GM12878 (cell line): ENCODE data around the gene AKAP12. TPM values are rescaled to one million over a fixed set of nuclear protein-coding genes. Genes with fewer than 3 reads are reported as not detected.
A peak's percentile ranks its signal among the peaks of the same experiment; 100 is the strongest.

Experiments
- ATAC-seq: fragments of 200-7000 bp; cut with Tn5 transposase; 3 replicates; pipeline ENCODE4 v1.9.1; 2020; ENCODE audit warnings: mild to moderate bottlenecking, moderate library complexity
- BruUV-seq: library from RNA; stranded (reverse); fragments of 400-500 nt; replicated peaks from 2 replicates; lab custom pipeline; 2021; lab: Mats Ljungman, UMichigan
- CTCF ChIA-PET: fragments of 300-600 bp; sonication (Branson Sonifier 250); formaldehyde crosslinking; extraction: SDS; loops from one replicate; lab custom pipeline; 2021; ENCODE audit warnings: inconsistent platforms; lab: Yijun Ruan, JAX
- POLR2A ChIA-PET: fragments of 350-600 bp; formaldehyde crosslinking; extraction: SDS; loops from one replicate; lab custom pipeline; 2021; ENCODE audit warnings: inconsistent platforms; lab: Charles Lee
- RAD21 ChIA-PET: fragments of 300-600 bp; sonication (Branson Sonifier 250); formaldehyde crosslinking; loops from one replicate; lab custom pipeline; 2023; ENCODE audit warnings: antibody characterized with exemption; ENCODE audit not compliant: unreplicated experiment; lab: Charles Lee
- SMC1A ChIA-PET: fragments of 300-600 bp; sonication (Branson Sonifier 250); formaldehyde crosslinking; loops from one replicate; lab custom pipeline; 2023; ENCODE audit not compliant: unreplicated experiment, uncharacterized antibody; lab: Charles Lee
- DNase-seq: peaks from one replicate; pipeline ENCODE4 v3.0.0-alpha.2; 2011; ENCODE audit warnings: low read depth, low spot score
- FAIRE-seq: peaks from 3 replicates; lab custom pipeline; 2011; peaks lifted over from hg19 to GRCh38; lab: Jason Lieb, UNC
- H2AFZ ChIP-seq: 2 replicates; pipeline ENCODE4 v1.6.0; 2011; ENCODE audit warnings: low read depth, low read length, control low read depth; ENCODE audit not compliant: control insufficient read depth
- H3K27ac ChIP-seq: 2 replicates; pipeline ENCODE4 v1.5.1; 2011; ENCODE audit warnings: control low read depth; ENCODE audit not compliant: control insufficient read depth, insufficient read depth
- H3K27me3 ChIP-seq, 2 experiments: replicated peaks in 1 of 2; 2 replicates each; pipeline versions ENCODE4 v1.6.0 to v1.6.1; 2011; ENCODE audit warnings: low read length in 1 of 2; ENCODE audit not compliant: control insufficient read depth in 2 of 2, insufficient read depth in 2 of 2
- H3K36me3 ChIP-seq, 2 experiments: 2 replicates each; pipeline ENCODE4 v1.5.1; 2011; ENCODE audit warnings: low read length in 1 of 2; ENCODE audit not compliant: control insufficient read depth in 2 of 2, insufficient read depth in 2 of 2
- H3K4me1 ChIP-seq: 2 replicates; pipeline ENCODE4 v1.6.1; 2011; ENCODE audit warnings: mild to moderate bottlenecking, low read length, moderate library complexity, mixed read lengths; ENCODE audit not compliant: control insufficient read depth, insufficient read depth
- H3K4me2 ChIP-seq: 2 replicates; pipeline ENCODE4 v1.6.0; 2011; ENCODE audit warnings: control low read depth; ENCODE audit not compliant: control insufficient read depth, insufficient read depth
- H3K4me3 ChIP-seq: fragments of 200-600 bp; sonication (generic); 2 replicates; pipeline ENCODE4 v1.5.1; 2016
- H3K79me2 ChIP-seq: 2 replicates; pipeline ENCODE4 v1.6.0; 2011; ENCODE audit warnings: low read length; ENCODE audit not compliant: control insufficient read depth, insufficient read depth
- H3K9ac ChIP-seq: 2 replicates; pipeline ENCODE4 v1.8.0; 2011; ENCODE audit warnings: low read length, control low read depth, mixed read lengths; ENCODE audit not compliant: control insufficient read depth, insufficient read depth
- H3K9me3 ChIP-seq: replicated peaks from 3 replicates; pipeline ENCODE4 v1.5.1; 2011; ENCODE audit warnings: mild to moderate bottlenecking, low read length; ENCODE audit not compliant: control insufficient read depth, insufficient read depth
- H4K20me1 ChIP-seq: 2 replicates; pipeline ENCODE4 v1.6.0; 2011; ENCODE audit not compliant: control insufficient read depth, insufficient read depth
- JUNB ChIP-seq: IDR thresholded peaks from 2 replicates; pipeline ENCODE4 v1.6.1; 2016; ENCODE audit warnings: antibody characterized with exemption, mild to moderate bottlenecking
- MLLT1 ChIP-seq: fragments of 450-650 bp; IDR thresholded peaks from 2 replicates; pipeline ENCODE4 v1.6.1; 2016; ENCODE audit warnings: mild to moderate bottlenecking
- PAX5 ChIP-seq: IDR thresholded peaks from 2 replicates; pipeline ENCODE4 v1.6.1; 2011; ENCODE audit warnings: low read depth, low read length, borderline replicate concordance
- WGBS: methylation state at CpG from one replicate; pipeline ENCODE4 v1.1.6; 2016; ENCODE audit warnings: low lambda C conversion rate; ENCODE audit not compliant: insufficient replicate concordance, insufficient coverage; ENCODE audit errors: missing lambda C conversion rate; 5-methylcytosine and 5-hydroxymethylcytosine counted together
- in situ Hi-C: fragments of 300-500 bp; cut with MboI; formaldehyde crosslinking; loops from 9 replicates; pipeline ENCODE4 v1.14.3; 2018; ENCODE audit warnings: mixed read lengths
- intact Hi-C: fragments of 100-400 bp; cut with micrococcal nuclease; formaldehyde crosslinking; loops from one replicate; pipeline ENCODE4 v1.14.2; 2022; ENCODE audit not compliant: unreplicated experiment
- polyA plus RNA-seq, 11 experiments: library from polyadenylated mRNA; depleted of rRNA in 4 of 11; unstranded in 6 of 11; stranded (reverse) in 5 of 11; fragments of >200 nt; fragmentation: Nextera tagmentation in 4 of 11; fragmentation: Illumina TruSeq in 1 of 11; extraction: Ambion mirVana in 4 of 11; extraction: Trizol in 1 of 11; gene quantifications; 1 replicate in 1 of 11; 2 replicates in 10 of 11; pipeline versions ENCODE4 v1.2.1 to v1.2.3, GENCODE V29; 2011 to 2016; ENCODE audit warnings: inconsistent platforms in 2 of 11, missing spikeins in 2 of 11, low read depth in 1 of 11
- total RNA-seq, 4 experiments: library from RNA; depleted of rRNA in 3 of 4; stranded (reverse); fragments of >200 nt in 3 of 4; fragmentation: Illumina TruSeq in 1 of 4; extraction: Trizol in 1 of 4; gene quantifications; 2 replicates each; pipeline versions ENCODE4 v1.2.1 to v1.2.3, GENCODE V29; 2013 to 2021

The AKAP12 gene
- total and polyA plus RNA-seq, 10 of the 15 experiments (the other 5 are each of a cell fraction or from before 2014, with no cell fraction given), result under 0.01 to 0.72 (median 0.06) TPM; not detected in 4

- CTCF ChIA-PET, result interaction anchor here (1.1 kb wide), 2 partner anchors 9 to 17 kb away, joined by 3 read pairs; no protein-coding TSS in a partner anchor
- no peak for DNase-seq
- ATAC-seq, result no peak
- in situ Hi-C loops, result no loop called here
- no peaks in the 10 kb centered on the region for H4K20me1 ChIP-seq
- TF ChIP-seq JUNB, result no peak
- 0 out of 2 replicates have a peak overlapping the region, but pooled peaks have one; percentile 4 for H3K4me3 ChIP-seq
- intact Hi-C loops, result no loop called here
- RAD21 ChIA-PET, result no interaction called here
- peaks cover 0 to 4% of the 10 kb centered on the region in 2 experiments; a peak in 2 of 4 replicates for H3K36me3 ChIP-seq
- POLR2A ChIA-PET, result interaction anchor here (0.6 kb wide), 1 partner anchor 9 kb away, joined by 3 read pairs; no protein-coding TSS in a partner anchor
- H3K27me3 ChIP-seq, result no peaks in the 10 kb centered on the region
- no peak overlapping the region for H3K9ac ChIP-seq
- no peak for FAIRE-seq
- H2AFZ ChIP-seq, result no peak overlapping the region
- H3K4me2 ChIP-seq, result peak overlapping the region; percentile 86
- no peaks in the 10 kb centered on the region for H3K9me3 ChIP-seq
- H3K4me1 ChIP-seq, result peaks cover 25% of the 10 kb centered on the region
- H3K27ac ChIP-seq, result 0 out of 2 replicates have a peak overlapping the region, but pooled peaks have one; percentile 31
- SMC1A ChIA-PET, result interaction anchor here (0.7 to 1.0 kb wide), 2 partner anchors 9 kb away, joined by 3 to 4 read pairs; no protein-coding TSS in a partner anchor
- peaks cover 84% of the 10 kb centered on the region for H3K79me2 ChIP-seq
- WGBS, result 100% methylated on average over 2 of the region's 2 CpGs
- BruUV-seq, result no TSS peak
Observed at GRCh38 chr6:151388236-151388635, 148.5 kb downstream of the AKAP12 start.

GRCh38 chr6:151388997-151389617, 149.3 kb downstream of the AKAP12 start:
- H3K79me2 ChIP-seq, result peaks cover 88% of the 10 kb centered on the region
- ChIA-PET RAD21 (interaction anchor here (1.4 to 2.6 kb wide), 3 partner anchors 63 to 65 kb away, joined by 4 to 11 read pairs (median 6); partner anchors contain the start of gene RMND1), CTCF (interaction anchor here (0.9 to 1.1 kb wide), 3 partner anchors 10 to 49 kb away, joined by 3 read pairs; no protein-coding TSS in a partner anchor)
- no peak for DNase-seq
- BruUV-seq, result no TSS peak
- peaks cover 0 to 4% of the 10 kb centered on the region in 2 experiments; a peak in 2 of 4 replicates for H3K36me3 ChIP-seq
- intact Hi-C loops (no loop called here), in situ Hi-C loops (no loop called here)
- no peaks in the 10 kb centered on the region for H3K9me3 ChIP-seq
- peak overlapping the region; percentile 96 for H3K27ac ChIP-seq
- peak; percentile 33; the same call in 1 of the 2 replicates for TF ChIP-seq MLLT1
- TF ChIP-seq PAX5, result no peak
- TF ChIP-seq, all 136 proteins: peak for 1
- ATAC-seq (no peak), FAIRE-seq (no peak)
- Histone ChIP-seq H3K9ac (peak overlapping the region; percentile 99), H3K4me2 (peak overlapping the region; percentile 86), H4K20me1 (0 out of 2 replicates have a peak, but pooled peaks cover 6% of the 10 kb centered on the region), H3K27me3 (no peaks in the 10 kb centered on the region), H3K4me1 (peaks cover 32% of the 10 kb centered on the region), H2AFZ (peak overlapping the region; percentile 71; the same call in 1 of the 2 replicates), H3K4me3 (peak overlapping the region; percentile 81)
- ChIA-PET POLR2A (interaction anchor here (0.6 to 2.4 kb wide), 7 partner anchors 8 to 301 kb away, joined by 3 to 23 read pairs (median 4); partner anchors contain the start of gene RMND1), SMC1A (interaction anchor here (1.0 to 2.1 kb wide), 3 partner anchors 9 to 63 kb away, joined by 3 to 9 read pairs (median 6); partner anchors contain the start of gene RMND1)
- 51% methylated on average over 12 of the region's 12 CpGs for WGBS
